Vagina (tissue), 2 donors: ENCODE measurements around the gene SNX6. TPM values are rescaled to one million over a fixed set of nuclear protein-coding genes. Genes with fewer than 3 reads are reported as not detected.

Source experiments
- DNase-seq, 2 donors: peaks; one replicate each; pipeline ENCODE4 v3.0.0-alpha.2; 2017; ENCODE audit errors: extremely low spot score in 2 of 2
- H3K27ac ChIP-seq: fragments of 200-600 bp; sonication (generic); one replicate; pipeline ENCODE4 v1.5.1; 2019
- H3K27me3 ChIP-seq: fragments of 200-600 bp; sonication (generic); one replicate; pipeline ENCODE4 v1.5.1; 2019
- H3K36me3 ChIP-seq, 2 donors: fragments of 200-600 bp; sonication (generic); one replicate each; pipeline ENCODE4 v1.5.1; 2017 to 2019
- H3K4me1 ChIP-seq: fragments of 200-600 bp; sonication (generic); one replicate; pipeline ENCODE4 v1.5.1; 2019
- H3K4me3 ChIP-seq, 2 donors: fragments of 200-600 bp; sonication (generic); 1 replicate in 1 of 2; 2 replicates in 1 of 2; pipeline ENCODE4 v1.5.1; 2016 to 2019
- H3K9me3 ChIP-seq: fragments of 200-600 bp; sonication (generic); one replicate; pipeline ENCODE4 v1.5.1; 2019
- POLR2A ChIP-seq, 2 donors: fragments of 450-650 bp; IDR thresholded peaks; one replicate each; pipeline ENCODE4 v1.6.1; 2017; ENCODE audit warnings: antibody characterized with exemption in 2 of 2, mild to moderate bottlenecking in 2 of 2, moderate library complexity in 2 of 2
- POLR2AphosphoS5 ChIP-seq, 2 donors: sonication (generic); formaldehyde crosslinking; IDR thresholded peaks; one replicate each; pipeline ENCODE4 v1.9.0; 2017; ENCODE audit warnings: antibody characterized with exemption in 2 of 2, mild to moderate bottlenecking in 2 of 2, low read depth in 1 of 2; ENCODE audit not compliant: insufficient read depth in 1 of 2
- intact Hi-C: fragments of 100-400 bp; cut with DNase I; formaldehyde crosslinking; loops from one replicate; pipeline ENCODE4 v1.15.1; 2023
- total RNA-seq: library from RNA; depleted of rRNA; stranded (reverse); fragments of >200 nt; gene quantifications from one replicate; pipeline ENCODE4 v1.2.3, GENCODE V29; 2016
- TF ChIP-seq, protein P1 (sequence below), 3 experiments: fragments of 450-650 bp in 2 of 3; fragments of 200-600 bp in 1 of 3; sonication (generic) in 1 of 3; IDR thresholded peaks; one replicate each; pipeline ENCODE4 v1.5.1; 2017 to 2019; ENCODE audit warnings: antibody characterized with exemption in 3 of 3, mild to moderate bottlenecking in 2 of 3, moderate library complexity in 2 of 3

Gene SNX6
- total RNA-seq, 1 donor from 2014 or later: 46.4 TPM

DNA sequence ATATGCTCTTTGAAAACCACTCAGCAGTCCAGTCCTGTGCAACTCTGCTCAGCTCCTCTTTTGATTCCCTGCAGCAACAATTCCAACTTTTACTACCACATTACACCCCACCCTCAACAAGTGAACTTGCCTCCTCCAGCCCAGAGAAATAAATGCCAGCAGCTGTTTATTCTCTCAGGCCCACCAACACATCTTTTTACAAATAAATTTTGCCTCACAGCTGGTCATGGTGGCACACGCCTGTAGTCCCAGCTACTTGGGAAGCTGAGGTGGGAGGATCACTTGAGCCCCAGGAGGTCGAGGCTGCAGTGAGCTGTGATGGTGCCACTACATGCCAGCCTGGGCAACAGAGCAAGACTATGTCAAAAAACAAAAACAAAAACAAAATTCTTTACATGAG is 9.8 kb downstream of the SNX6 start:
- intact Hi-C loops: no loop called here
- Histone ChIP-seq H3K27ac (no peak overlapping the region), H3K4me3 (no peak overlapping the region), H3K36me3 (peaks cover 0 to 13% of the 10 kb centered on the region in 2 donors), H3K27me3 (no peaks in the 10 kb centered on the region), H3K4me1 (peaks cover 15% of the 10 kb centered on the region), H3K9me3 (no peaks in the 10 kb centered on the region)
- TF ChIP-seq POLR2A (IDR thresholded peaks at IDR 0.05) (no peak), POLR2AphosphoS5 (IDR thresholded peaks at IDR 0.05; ENCODE audit: insufficient read depth in 1 of 2, low read depth in 1 of 2) (no peak)
- TF ChIP-seq, protein P1, sequence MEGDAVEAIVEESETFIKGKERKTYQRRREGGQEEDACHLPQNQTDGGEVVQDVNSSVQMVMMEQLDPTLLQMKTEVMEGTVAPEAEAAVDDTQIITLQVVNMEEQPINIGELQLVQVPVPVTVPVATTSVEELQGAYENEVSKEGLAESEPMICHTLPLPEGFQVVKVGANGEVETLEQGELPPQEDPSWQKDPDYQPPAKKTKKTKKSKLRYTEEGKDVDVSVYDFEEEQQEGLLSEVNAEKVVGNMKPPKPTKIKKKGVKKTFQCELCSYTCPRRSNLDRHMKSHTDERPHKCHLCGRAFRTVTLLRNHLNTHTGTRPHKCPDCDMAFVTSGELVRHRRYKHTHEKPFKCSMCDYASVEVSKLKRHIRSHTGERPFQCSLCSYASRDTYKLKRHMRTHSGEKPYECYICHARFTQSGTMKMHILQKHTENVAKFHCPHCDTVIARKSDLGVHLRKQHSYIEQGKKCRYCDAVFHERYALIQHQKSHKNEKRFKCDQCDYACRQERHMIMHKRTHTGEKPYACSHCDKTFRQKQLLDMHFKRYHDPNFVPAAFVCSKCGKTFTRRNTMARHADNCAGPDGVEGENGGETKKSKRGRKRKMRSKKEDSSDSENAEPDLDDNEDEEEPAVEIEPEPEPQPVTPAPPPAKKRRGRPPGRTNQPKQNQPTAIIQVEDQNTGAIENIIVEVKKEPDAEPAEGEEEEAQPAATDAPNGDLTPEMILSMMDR (IDR thresholded peaks at IDR 0.05): no peak
- DNase-seq: no peak

DNA sequence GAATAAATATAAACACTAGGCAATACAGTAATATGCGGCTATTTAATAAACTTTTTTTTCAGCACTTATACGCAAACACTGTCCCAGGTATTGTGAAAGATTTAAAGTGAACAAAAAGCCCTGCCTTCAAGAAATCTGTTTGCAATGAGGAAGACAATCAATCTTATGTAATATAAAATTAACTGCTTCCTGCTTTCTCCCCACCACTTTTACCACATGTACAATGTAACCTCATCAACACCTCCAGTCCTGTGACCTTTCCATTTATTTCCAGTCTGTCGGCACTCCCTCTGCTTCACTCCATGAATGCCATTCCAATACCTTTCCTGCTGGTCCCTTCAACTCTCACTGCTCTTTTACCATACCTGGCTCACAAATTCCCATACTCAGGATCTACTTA is 10.5 kb downstream of the SNX6 start:
- Histone ChIP-seq H3K4me1 (peaks cover 15% of the 10 kb centered on the region), H3K4me3 (no peak overlapping the region), H3K27ac (no peak overlapping the region), H3K9me3 (no peaks in the 10 kb centered on the region), H3K36me3 (peaks cover 0 to 13% of the 10 kb centered on the region in 2 donors), H3K27me3 (no peaks in the 10 kb centered on the region)
- no peak for DNase-seq
- TF ChIP-seq POLR2A (IDR thresholded peaks at IDR 0.05) (no peak), POLR2AphosphoS5 (IDR thresholded peaks at IDR 0.05; ENCODE audit: insufficient read depth in 1 of 2, low read depth in 1 of 2) (no peak)
- TF ChIP-seq, protein P1 (IDR thresholded peaks at IDR 0.05): no peak
- intact Hi-C loops: no loop called here

DNA sequence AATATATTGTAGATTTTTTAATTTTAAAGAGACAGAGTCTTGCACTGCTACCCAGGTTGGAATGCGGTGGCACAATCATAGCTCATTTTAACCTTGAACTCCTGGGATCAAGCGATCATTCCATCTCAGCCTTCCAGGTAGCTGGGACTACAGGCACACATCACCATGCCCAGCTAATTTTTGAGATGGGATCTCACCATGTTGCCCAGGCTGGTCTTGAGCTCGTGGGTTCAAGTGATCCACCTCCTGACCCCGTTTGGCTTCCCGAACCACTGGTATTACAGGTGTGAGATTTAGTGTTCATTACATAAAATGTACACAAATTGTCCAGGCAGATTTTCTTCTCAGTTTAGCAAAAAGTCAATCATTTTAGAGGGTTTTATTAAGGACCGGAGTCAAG is 13.6 kb downstream of the SNX6 start:
- Histone ChIP-seq H3K4me1 (peaks cover 15% of the 10 kb centered on the region), H3K36me3 (no peaks in the 10 kb centered on the region), H3K27me3 (no peaks in the 10 kb centered on the region), H3K4me3 (no peak overlapping the region), H3K9me3 (no peaks in the 10 kb centered on the region), H3K27ac (no peak overlapping the region)
- no peak for DNase-seq
- intact Hi-C loops: no loop called here
- no peak for TF ChIP-seq POLR2A (IDR thresholded peaks at IDR 0.05)
- TF ChIP-seq, protein P1 (IDR thresholded peaks at IDR 0.05): no peak
- TF ChIP-seq POLR2AphosphoS5 (IDR thresholded peaks at IDR 0.05; ENCODE audit: insufficient read depth in 1 of 2, low read depth in 1 of 2): no peak

- DNase-seq: no peak
- Histone ChIP-seq H3K4me1 (peaks cover 7% of the 10 kb centered on the region), H3K4me3 (no peak overlapping the region), H3K27me3 (no peaks in the 10 kb centered on the region), H3K36me3 (no peaks in the 10 kb centered on the region), H3K27ac (no peak overlapping the region), H3K9me3 (no peaks in the 10 kb centered on the region)
- TF ChIP-seq POLR2AphosphoS5 (IDR thresholded peaks at IDR 0.05; ENCODE audit: insufficient read depth in 1 of 2, low read depth in 1 of 2) (no peak), POLR2A (IDR thresholded peaks at IDR 0.05) (no peak)
- TF ChIP-seq, protein P1 (IDR thresholded peaks at IDR 0.05): no peak
- intact Hi-C loops: no loop called here
Observed at GRCh38 chr14:34615507-34615906, 14.4 kb downstream of the SNX6 start.

DNA sequence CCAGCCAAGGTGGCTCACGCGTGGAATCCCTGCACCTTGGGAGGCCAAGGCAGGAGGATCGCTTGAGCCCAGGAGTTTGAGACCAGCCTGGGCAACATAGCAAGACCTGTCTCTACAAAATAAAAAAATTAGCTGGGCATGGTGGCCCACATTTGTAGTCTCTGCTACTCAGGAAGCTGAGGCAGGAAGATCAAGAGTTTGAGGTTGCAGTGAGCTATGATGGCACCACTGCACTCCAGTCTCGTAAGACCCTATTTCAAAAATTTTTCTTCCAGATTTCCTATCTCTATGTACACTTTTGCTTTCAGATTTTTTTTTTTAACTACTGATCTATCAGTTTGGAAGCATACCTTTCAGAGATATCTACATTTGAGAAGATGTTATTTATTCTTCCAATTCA is 15.3 kb downstream of the SNX6 start:
- no peaks in the 10 kb centered on the region for H3K27me3 ChIP-seq
- TF ChIP-seq POLR2AphosphoS5 (IDR thresholded peaks at IDR 0.05; ENCODE audit: insufficient read depth in 1 of 2, low read depth in 1 of 2) (no peak), POLR2A (IDR thresholded peaks at IDR 0.05) (no peak)
- TF ChIP-seq, protein P1 (IDR thresholded peaks at IDR 0.05): no peak
- no peaks in the 10 kb centered on the region for H3K36me3 ChIP-seq
- H3K27ac ChIP-seq: no peak overlapping the region
- intact Hi-C loops: no loop called here
- no peaks in the 10 kb centered on the region for H3K9me3 ChIP-seq
- H3K4me1 ChIP-seq: no peaks in the 10 kb centered on the region
- no peak overlapping the region for H3K4me3 ChIP-seq
- DNase-seq: no peak
